Smooth muscle cell (in vitro differentiated cells): ENCODE measurements around the gene CNTNAP2. TPM values are rescaled to one million over a fixed set of nuclear protein-coding genes. Genes with fewer than 3 reads are reported as not detected.
"Not testable (repeated sequence)": the region's sequence is repeated elsewhere in the genome, so short reads cannot be mapped to it uniquely, and the experiment has no call there.

Source experiments
- DNase-seq: peaks from one replicate; lab custom pipeline; 2025; ENCODE audit not compliant: unreplicated experiment; lab: John Stamatoyannopoulos, UW
- H2AFZ ChIP-seq: fragments of 200-600 bp; sonication (generic); 2 replicates; pipeline ENCODE4 v1.6.0; 2016; ENCODE audit warnings: antibody characterized with exemption, low read depth, mild to moderate bottlenecking
- H3F3A ChIP-seq: fragments of 200-600 bp; sonication (generic); 2 replicates; pipeline ENCODE4 v1.6.0; 2017; ENCODE audit warnings: antibody characterized with exemption, low read depth
- H3K27ac ChIP-seq: fragments of 200-600 bp; sonication (generic); 2 replicates; pipeline ENCODE4 v1.5.1; 2016; ENCODE audit warnings: low read depth, mild to moderate bottlenecking
- H3K27me3 ChIP-seq: fragments of 200-600 bp; sonication (generic); 2 replicates; pipeline ENCODE4 v1.6.1; 2016; ENCODE audit warnings: low read depth, mild to moderate bottlenecking
- H3K36me3 ChIP-seq: fragments of 200-600 bp; sonication (generic); 2 replicates; pipeline ENCODE4 v1.5.1; 2016; ENCODE audit warnings: low read depth
- H3K4me1 ChIP-seq: fragments of 200-600 bp; sonication (generic); 2 replicates; pipeline ENCODE4 v1.5.1; 2016; ENCODE audit warnings: low read depth
- H3K4me2 ChIP-seq: fragments of 200-600 bp; sonication (generic); 2 replicates; pipeline ENCODE4 v1.6.0; 2016; ENCODE audit warnings: mild to moderate bottlenecking
- H3K4me3 ChIP-seq: fragments of 200-600 bp; sonication (generic); 2 replicates; pipeline ENCODE4 v1.5.1; 2016; ENCODE audit warnings: mild to moderate bottlenecking
- H3K79me2 ChIP-seq: fragments of 200-600 bp; sonication (generic); 2 replicates; pipeline ENCODE4 v1.6.0; 2016; ENCODE audit warnings: low read depth, mild to moderate bottlenecking
- H3K9ac ChIP-seq: fragments of 200-600 bp; sonication (generic); 2 replicates; pipeline ENCODE4 v1.6.0; 2016; ENCODE audit warnings: low read depth
- H3K9me3 ChIP-seq: fragments of 200-600 bp; sonication (generic); replicated peaks from 2 replicates; pipeline ENCODE4 v1.5.1; 2016; ENCODE audit warnings: low read depth
- H4K20me1 ChIP-seq: fragments of 200-600 bp; sonication (generic); 2 replicates; pipeline ENCODE4 v1.6.0; 2016; ENCODE audit warnings: low read depth
- CTCF ChIP-seq: fragments of 200-600 bp; sonication (generic); IDR thresholded peaks from 2 replicates; pipeline ENCODE4 v1.5.1; 2017; ENCODE audit warnings: borderline replicate concordance, mild to moderate bottlenecking, antibody characterized with exemption; ENCODE audit not compliant: insufficient read depth, poor library complexity, severe bottlenecking
- WGBS: methylation state at CpG from one replicate; pipeline ENCODE4 v1.1.7; 2016; ENCODE audit warnings: low lambda C conversion rate; 5-methylcytosine and 5-hydroxymethylcytosine counted together
- polyA plus RNA-seq: library from polyadenylated mRNA; unstranded; fragments of >200 nt; fragmentation: Nextera tagmentation; extraction: Ambion mirVana; gene quantifications from 2 replicates; pipeline ENCODE4 v1.2.1, GENCODE V29; 2016
- total RNA-seq: library from RNA; depleted of rRNA; stranded (reverse); fragments of >200 nt; gene quantifications from 2 replicates; pipeline ENCODE4 v1.2.3, GENCODE V29; 2014

Gene CNTNAP2
- total and polyA plus RNA-seq, 2 experiments from 2014 or later: 1.7 to 9.0 TPM

- Histone ChIP-seq H3K4me1 (peaks cover 8% of the 10 kb centered on the region), H3K4me3 (no peak overlapping the region), H3K27me3 (no peaks in the 10 kb centered on the region), H3K9ac (no peak overlapping the region), H3K4me2 (no peak overlapping the region), H3K9me3 (no peaks in the 10 kb centered on the region), H3F3A (no peaks in the 10 kb centered on the region), H3K27ac (no peak overlapping the region), H2AFZ (no peak overlapping the region), H3K79me2 (no peaks in the 10 kb centered on the region), H3K36me3 (no peaks in the 10 kb centered on the region), H4K20me1 (no peaks in the 10 kb centered on the region)
- WGBS: 94% methylated on average over 14 of the region's 15 CpGs
- no peak for DNase-seq
- no peak for TF ChIP-seq CTCF
Measured at GRCh38 chr7:148330124-148330818, 2213.7 kb downstream of the CNTNAP2 start.

GRCh38 chr7:148330822-148331221 lies 2214.2 kb downstream of the CNTNAP2 start:
- H3K4me2 ChIP-seq: no peak overlapping the region
- H3F3A ChIP-seq: no peaks in the 10 kb centered on the region
- H3K9me3 ChIP-seq: no peaks in the 10 kb centered on the region
- no peaks in the 10 kb centered on the region for H3K27me3 ChIP-seq
- no peak overlapping the region for H3K27ac ChIP-seq
- no peaks in the 10 kb centered on the region for H4K20me1 ChIP-seq
- H3K4me1 ChIP-seq: peaks cover 14% of the 10 kb centered on the region
- no peak overlapping the region for H2AFZ ChIP-seq
- no peak for TF ChIP-seq CTCF
- H3K4me3 ChIP-seq: no peak overlapping the region
- H3K36me3 ChIP-seq: no peaks in the 10 kb centered on the region
- H3K9ac ChIP-seq: no peak overlapping the region
- no peaks in the 10 kb centered on the region for H3K79me2 ChIP-seq
- DNase-seq: no peak
- 88% methylated on average over 9 of the region's 9 CpGs for WGBS

- not testable (repeated sequence) for H3K4me3 ChIP-seq, H3K9me3 ChIP-seq, H3F3A ChIP-seq, H3K9ac ChIP-seq, H3K4me2 ChIP-seq, H3K36me3 ChIP-seq, H2AFZ ChIP-seq, DNase-seq, H3K27ac ChIP-seq, H3K79me2 ChIP-seq, H3K27me3 ChIP-seq, H4K20me1 ChIP-seq
- peaks cover 20% of the 10 kb centered on the region for H3K4me1 ChIP-seq
- WGBS: 72% methylated on average over 11 of the region's 11 CpGs
Measured at GRCh38 chr7:148331456-148331855, 2214.9 kb downstream of the CNTNAP2 start.

GRCh38 chr7:148332191-148333186 lies 2215.9 kb downstream of the CNTNAP2 start:
- no peak for DNase-seq
- Histone ChIP-seq H3K36me3 (no peaks in the 10 kb centered on the region), H3K9ac (no peak overlapping the region), H3K4me2 (no peak overlapping the region), H3K27ac (peak overlapping the region; percentile 30), H2AFZ (no peak overlapping the region), H3K9me3 (no peaks in the 10 kb centered on the region), H3K4me3 (no peak overlapping the region), H4K20me1 (no peaks in the 10 kb centered on the region), H3K27me3 (no peaks in the 10 kb centered on the region), H3F3A (peaks cover 3% of the 10 kb centered on the region), H3K79me2 (no peaks in the 10 kb centered on the region), H3K4me1 (peaks cover 30% of the 10 kb centered on the region)
- TF ChIP-seq CTCF: no peak
- WGBS: 81% methylated on average over 8 of the region's 8 CpGs
